ENCODE measurements around the gene GAGE12F.
"Not testable (repeated sequence)": the region's sequence is repeated elsewhere in the genome, so short reads cannot be mapped to it uniquely, and the experiment has no call there.

The GAGE12F gene

GRCh38 chrX:49560542-49560941 lies at the start of gene GAGE12F:
Gene GAGE12F (plus strand): TSS chrX:49560842. CDS start chrX:49561997, 1,155 bp downstream.
- in situ Hi-C loops (cut with MboI; ENCODE audit: low sequenced_read_pairs), result not testable (repeated sequence)

DNA sequence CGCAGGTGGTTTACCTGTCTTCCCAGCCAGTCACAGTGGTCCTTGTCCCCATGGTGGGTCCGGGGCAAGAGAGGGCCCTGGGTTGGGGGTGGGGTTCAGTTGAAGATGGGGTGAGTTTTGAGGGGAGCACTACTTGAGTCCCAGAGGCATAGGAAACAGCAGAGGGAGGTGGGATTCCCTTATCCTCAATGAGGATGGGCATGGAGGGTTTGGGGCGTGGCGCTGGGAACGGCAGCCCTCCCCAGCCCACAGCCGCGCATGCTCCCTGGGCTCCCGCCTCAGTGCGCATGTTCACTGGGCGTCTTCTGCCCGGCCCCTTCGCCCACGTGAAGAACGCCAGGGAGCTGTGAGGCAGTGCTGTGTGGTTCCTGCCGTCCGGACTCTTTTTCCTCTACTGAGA lies 28.8 kb upstream of the GAGE12F start, which contains the start of gene GAGE12C:
TSS of gene GAGE12C (plus strand) at position 301 of the 400 bp plus-strand sequence. CDS start 1,155 bp downstream, outside the sequence.
- in situ Hi-C loops (cut with MboI; ENCODE audit: low sequenced_read_pairs), result not testable (repeated sequence)

GRCh38 chrX:49541433-49541832 lies 19.2 kb upstream of the GAGE12F start, which contains the start of gene GAGE12D:
Gene GAGE12D (plus strand): TSS chrX:49541733. CDS start chrX:49542888, 1,155 bp downstream.
- in situ Hi-C loops (cut with MboI; ENCODE audit: low sequenced_read_pairs), result not testable (repeated sequence)

GRCh38 chrX:49550989-49551388 lies 9.7 kb upstream of the GAGE12F start, which contains the start of gene GAGE12E:
Gene GAGE12E (plus strand): TSS chrX:49551289. CDS start chrX:49552444, 1,155 bp downstream.
- in situ Hi-C loops (cut with MboI; ENCODE audit: low sequenced_read_pairs), result not testable (repeated sequence)

- in situ Hi-C loops (cut with MboI; ENCODE audit: low sequenced_read_pairs), result not testable (repeated sequence)
Measured at GRCh38 chrX:49568728-49569127, 8.1 kb downstream of the GAGE12F start.

- in situ Hi-C loops (cut with MboI; ENCODE audit: low sequenced_read_pairs), result not testable (repeated sequence)
Measured at GRCh38 chrX:49569152-49569551, 8.5 kb downstream of the GAGE12F start.

DNA sequence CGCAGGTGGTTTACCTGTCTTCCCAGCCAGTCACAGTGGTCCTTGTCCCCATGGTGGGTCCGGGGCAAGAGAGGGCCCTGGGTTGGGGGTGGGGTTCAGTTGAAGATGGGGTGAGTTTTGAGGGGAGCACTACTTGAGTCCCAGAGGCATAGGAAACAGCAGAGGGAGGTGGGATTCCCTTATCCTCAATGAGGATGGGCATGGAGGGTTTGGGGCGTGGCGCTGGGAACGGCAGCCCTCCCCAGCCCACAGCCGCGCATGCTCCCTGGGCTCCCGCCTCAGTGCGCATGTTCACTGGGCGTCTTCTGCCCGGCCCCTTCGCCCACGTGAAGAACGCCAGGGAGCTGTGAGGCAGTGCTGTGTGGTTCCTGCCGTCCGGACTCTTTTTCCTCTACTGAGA lies 9.5 kb downstream of the GAGE12F start, which contains the start of gene GAGE12G:
TSS of gene GAGE12G (plus strand) at position 301 of the 400 bp plus-strand sequence. CDS start 1,155 bp downstream, outside the sequence.
- in situ Hi-C loops (cut with MboI; ENCODE audit: low sequenced_read_pairs), result not testable (repeated sequence)

DNA sequence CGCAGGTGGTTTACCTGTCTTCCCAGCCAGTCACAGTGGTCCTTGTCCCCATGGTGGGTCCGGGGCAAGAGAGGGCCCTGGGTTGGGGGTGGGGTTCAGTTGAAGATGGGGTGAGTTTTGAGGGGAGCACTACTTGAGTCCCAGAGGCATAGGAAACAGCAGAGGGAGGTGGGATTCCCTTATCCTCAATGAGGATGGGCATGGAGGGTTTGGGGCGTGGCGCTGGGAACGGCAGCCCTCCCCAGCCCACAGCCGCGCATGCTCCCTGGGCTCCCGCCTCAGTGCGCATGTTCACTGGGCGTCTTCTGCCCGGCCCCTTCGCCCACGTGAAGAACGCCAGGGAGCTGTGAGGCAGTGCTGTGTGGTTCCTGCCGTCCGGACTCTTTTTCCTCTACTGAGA lies 19.0 kb downstream of the GAGE12F start, which contains the start of gene GAGE12H:
TSS of gene GAGE12H (plus strand) at position 301 of the 400 bp plus-strand sequence. CDS start 1,155 bp downstream, outside the sequence.
- in situ Hi-C loops (cut with MboI; ENCODE audit: low sequenced_read_pairs), result not testable (repeated sequence)

- in situ Hi-C loops (cut with MboI; ENCODE audit: low sequenced_read_pairs), result not testable (repeated sequence)
Measured at GRCh38 chrX:49589196-49589595, 28.6 kb downstream of the GAGE12F start, which contains the start of gene GAGE2A. Gene GAGE2A (plus strand): TSS chrX:49589496. CDS start chrX:49590651, 1,155 bp downstream.

GRCh38 chrX:49589769-49590478 lies 29.3 kb downstream of the GAGE12F start:
- in situ Hi-C loops (cut with MboI; ENCODE audit: low sequenced_read_pairs), result not testable (repeated sequence)

GRCh38 chrX:49590488-49590887 lies 29.8 kb downstream of the GAGE12F start:
- in situ Hi-C loops (cut with MboI; ENCODE audit: low sequenced_read_pairs), result not testable (repeated sequence)

DNA sequence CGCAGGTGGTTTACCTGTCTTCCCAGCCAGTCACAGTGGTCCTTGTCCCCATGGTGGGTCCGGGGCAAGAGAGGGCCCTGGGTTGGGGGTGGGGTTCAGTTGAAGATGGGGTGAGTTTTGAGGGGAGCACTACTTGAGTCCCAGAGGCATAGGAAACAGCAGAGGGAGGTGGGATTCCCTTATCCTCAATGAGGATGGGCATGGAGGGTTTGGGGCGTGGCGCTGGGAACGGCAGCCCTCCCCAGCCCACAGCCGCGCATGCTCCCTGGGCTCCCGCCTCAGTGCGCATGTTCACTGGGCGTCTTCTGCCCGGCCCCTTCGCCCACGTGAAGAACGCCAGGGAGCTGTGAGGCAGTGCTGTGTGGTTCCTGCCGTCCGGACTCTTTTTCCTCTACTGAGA lies 38.1 kb downstream of the GAGE12F start, which contains the start of gene GAGE1:
TSS of gene GAGE1 (plus strand) at position 301 of the 400 bp plus-strand sequence. CDS start 1,155 bp downstream, outside the sequence.
- in situ Hi-C loops (cut with MboI; ENCODE audit: low sequenced_read_pairs), result not testable (repeated sequence)

DNA sequence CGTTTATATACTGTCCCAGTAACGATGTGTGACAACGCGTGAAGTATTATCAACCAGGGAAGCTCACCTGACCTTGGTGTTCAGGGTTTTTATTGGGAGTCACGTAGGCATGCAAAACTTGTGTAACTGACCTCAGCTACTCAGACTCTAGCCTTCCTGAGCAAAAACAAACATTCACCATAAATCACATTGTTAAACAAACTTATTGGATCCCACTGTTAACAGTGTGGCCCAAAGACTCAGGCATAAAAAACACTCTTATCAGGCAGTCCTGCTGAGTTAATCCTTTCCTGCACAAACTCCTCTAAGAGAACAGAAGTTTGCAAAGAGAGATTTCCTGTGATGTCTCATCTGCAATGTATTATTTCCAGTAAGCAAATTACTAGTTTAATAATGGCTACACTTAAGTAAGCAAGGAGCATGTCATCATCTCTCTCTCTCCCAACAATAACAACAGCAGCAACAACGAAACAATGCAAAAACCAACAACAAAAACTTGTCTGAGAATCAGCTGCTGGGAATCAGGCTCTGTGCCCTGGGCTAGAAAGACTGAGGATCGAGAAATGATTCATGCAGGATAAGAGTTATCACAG lies 50.2 kb downstream of the GAGE12F start:
- in situ Hi-C loops (cut with MboI; ENCODE audit: low sequenced_read_pairs), result no loop called here

Data from HL-60/S4 (cell line).